GM21447 (cell line): Measurements from ENCODE around the gene ZNF446.

Source experiments
- ATAC-seq: cut with Tn5 transposase; IDR thresholded peaks from one replicate; pipeline ENCODE4 v1.9.1; 2021; ENCODE audit not compliant: unreplicated experiment

The ZNF446 gene

GRCh38 chr19:58520257-58520599 lies 44.1 kb downstream of the ZNF446 start:
- no peak for ATAC-seq

GRCh38 chr19:58521651-58522050 lies 45.5 kb downstream of the ZNF446 start:
- no peak for ATAC-seq

- ATAC-seq: no peak
These were observed 46.6 kb downstream of the ZNF446 start for GRCh38 chr19:58522709-58523108.

GRCh38 chr19:58529405-58529804 lies 53.3 kb downstream of the ZNF446 start:
- no peak for ATAC-seq
